GM18870 (cell line): Measurements from ENCODE around the gene DNAAF8.

Source experiments
- ATAC-seq: cut with Tn5 transposase; IDR thresholded peaks from one replicate; pipeline ENCODE4 v1.9.1; 2021; ENCODE audit warnings: moderate library complexity; ENCODE audit not compliant: unreplicated experiment

Gene DNAAF8

GRCh38 chr16:4734063-4734729, at the start of gene DNAAF8, which contains the start of gene ANKS3:
Gene DNAAF8 (plus strand): TSS chr16:4734537. CDS start chr16:4736515, 1,978 bp downstream.
Gene ANKS3 (minus strand): TSS chr16:4734271. CDS start chr16:4730149, 4,122 bp downstream.
- ATAC-seq, result peak; percentile 67

GRCh38 chr16:4684763-4685162, 49.6 kb upstream of the DNAAF8 start:
- ATAC-seq, result no peak

GRCh38 chr16:4685292-4685691, 49.0 kb upstream of the DNAAF8 start:
- no peak for ATAC-seq

GRCh38 chr16:4685776-4686496, 48.4 kb upstream of the DNAAF8 start:
- ATAC-seq, result no peak

- no peak for ATAC-seq
Measured at GRCh38 chr16:4686497-4687210, 47.7 kb upstream of the DNAAF8 start.

- no peak for ATAC-seq
Measured at GRCh38 chr16:4687416-4687815, 46.9 kb upstream of the DNAAF8 start.

GRCh38 chr16:4687946-4688673, 46.2 kb upstream of the DNAAF8 start:
- ATAC-seq, result no peak

- no peak for ATAC-seq
Measured at GRCh38 chr16:4688674-4689045, 45.7 kb upstream of the DNAAF8 start.

GRCh38 chr16:4689091-4689671, 45.2 kb upstream of the DNAAF8 start:
- ATAC-seq, result no peak

- ATAC-seq, result no peak
Measured at GRCh38 chr16:4689864-4690704, 44.3 kb upstream of the DNAAF8 start.

- ATAC-seq, result no peak
Measured at GRCh38 chr16:4690946-4691665, 43.2 kb upstream of the DNAAF8 start.

- no peak for ATAC-seq
Measured at GRCh38 chr16:4691666-4692412, 42.5 kb upstream of the DNAAF8 start.

- ATAC-seq, result peak; percentile 14
Measured at GRCh38 chr16:4692460-4693295, 41.7 kb upstream of the DNAAF8 start.

GRCh38 chr16:4693296-4693955, 40.9 kb upstream of the DNAAF8 start, which contains the start of gene NUDT16L1:
Gene NUDT16L1 (plus strand): TSS chr16:4693562. CDS start chr16:4693727, 165 bp downstream.
- ATAC-seq, result peak; percentile 79

GRCh38 chr16:4693956-4694641, 40.2 kb upstream of the DNAAF8 start:
- ATAC-seq, result no peak
